Measurements from ENCODE around the gene TTLL5. TPM values are rescaled to one million over a fixed set of nuclear protein-coding genes. Genes with fewer than 3 reads are reported as not detected.

The TTLL5 gene
- total and polyA plus RNA-seq, 2 of the 4 experiments (the other 2 are of a cell fraction): 11.9 to 16.7 TPM

GRCh38 chr14:75711796-75712211 lies 50.8 kb downstream of the TTLL5 start:
- H4K91ac ChIP-seq (ENCODE audit: insufficient read depth, low read depth, low read length): no peak overlapping the region
- ATAC-seq (ENCODE audit: low read depth) (peak; percentile 36), DNase-seq (peak; percentile 85)
- H2AFZ ChIP-seq (replicated peaks; ENCODE audit: low read length, poor library complexity): no peak overlapping the region
- intact Hi-C loops (cut with micrococcal nuclease): loop anchor here (1.0 to 5.0 kb wide), 5 partner anchors 83 to 935 kb away; no protein-coding TSS in a partner anchor
- H3K4me3 ChIP-seq (ENCODE audit: insufficient read depth, low read depth, low read length): no peak overlapping the region
- WGBS, 2 experiments (ENCODE audit: extremely low coverage in 2 of 2, insufficient read length in 1 of 2): 40% methylated on average over 2 of the region's 4 CpGs; no CpG with 5 or more reads in 1 of the 2 experiments
- no peak overlapping the region for H3K18ac ChIP-seq (ENCODE audit: low read depth, low read length)
- H3K9me1 ChIP-seq (ENCODE audit: insufficient read depth, low read length): no peaks in the 10 kb centered on the region
- peak overlapping the region; percentile 11 for H2AK9ac ChIP-seq (replicated peaks; ENCODE audit: low read depth, low read length, poor library complexity)
- peaks cover 2% of the 10 kb centered on the region; the same call in 1 of the 2 replicates for H3K27me3 ChIP-seq (ENCODE audit: control insufficient read depth, insufficient read depth, low read length)
- no peak overlapping the region for H2BK120ac ChIP-seq (ENCODE audit: low read depth, low read length)
- no peak overlapping the region for H3K9ac ChIP-seq (ENCODE audit: low read depth, low read length)
- no peak overlapping the region for H3K27ac ChIP-seq (ENCODE audit: insufficient read depth, low read length)
- 0 out of 2 replicates have a peak overlapping the region, but pooled peaks have one; percentile 7 for H3K23ac ChIP-seq (ENCODE audit: low read depth, low read length)
- no peaks in the 10 kb centered on the region for H3K79me1 ChIP-seq (ENCODE audit: low read depth in 1 of 2, low read length in 2 of 2)
- dilution Hi-C loops (cut with HindIII; ENCODE audit: low sequenced_read_pairs, unreplicated experiment): no loop called here
- BruUV-seq (replicated peaks): no TSS peak
- ChIA-PET CTCF (interaction anchor here (0.5 to 4.2 kb wide), 11 partner anchors 10 to 454 kb away, joined by 3 to 63 read pairs (median 3); partner anchors contain the start of genes ERG28, IFT43, TGFB3 and TTLL5), POLR2A (ENCODE audit: unreplicated experiment) (no interaction called here)
- H3K56ac ChIP-seq (ENCODE audit: extremely low read depth, insufficient read depth, low read length): no peak overlapping the region
- no peak overlapping the region for H2BK15ac ChIP-seq (ENCODE audit: low read depth, low read length)
- H2AK5ac ChIP-seq (ENCODE audit: low read depth, low read length): no peak overlapping the region
- H3K4me1 ChIP-seq (ENCODE audit: control insufficient read depth, insufficient read depth, low read length): peaks cover 13% of the 10 kb centered on the region
- H3K36me3 ChIP-seq (ENCODE audit: control insufficient read depth, insufficient read depth, low read length): no peaks in the 10 kb centered on the region
- 0 out of 2 replicates have a peak overlapping the region, but pooled peaks have one; percentile 10 for H3K14ac ChIP-seq (replicated peaks; ENCODE audit: low read depth, low read length)
- peak overlapping the region; percentile 2; the same call in 1 of the 2 replicates for H3K4me2 ChIP-seq (ENCODE audit: low read depth, low read length)
- no peak overlapping the region for H4K5ac ChIP-seq (ENCODE audit: low read depth, low read length)
- in situ Hi-C loops (cut with MboI; ENCODE audit: low sequenced_read_pairs): loop anchor here (5.0 to 25.0 kb wide), 3 partner anchors 270 to 925 kb away; partner anchors contain the start of gene TGFB3
- no peak overlapping the region for H3K4ac ChIP-seq (ENCODE audit: low read depth, low read length)
- peaks cover 28% of the 10 kb centered on the region for H4K20me1 ChIP-seq (ENCODE audit: insufficient read depth, low read length)
- H3K9me3 ChIP-seq (ENCODE audit: control insufficient read depth, insufficient read depth, low read length): no peaks in the 10 kb centered on the region
- no peak overlapping the region for H2BK20ac ChIP-seq (ENCODE audit: low read depth, low read length)
- H2BK5ac ChIP-seq (ENCODE audit: low read depth, low read length, poor library complexity, severe bottlenecking): no peak overlapping the region
- no peak overlapping the region for H4K8ac ChIP-seq (ENCODE audit: low read depth in 2 of 2, low read length in 2 of 2)
- TF ChIP-seq SMC3 (IDR thresholded peaks at IDR 0.05; ENCODE audit: low read depth, low read length) (0 out of 2 replicates have a peak, but pooled peaks have one; percentile 13), POLR2A (IDR thresholded peaks at IDR 0.05; ENCODE audit: low read depth, low read length) (no peak), MAFK (IDR thresholded peaks at IDR 0.05; ENCODE audit: low read depth, low read length) (peak; percentile 38), MAZ (IDR thresholded peaks at IDR 0.05; ENCODE audit: borderline replicate concordance, low read depth, low read length) (0 out of 2 replicates have a peak, but pooled peaks have one; percentile 29), RAD21 (IDR thresholded peaks at IDR 0.05; ENCODE audit: low read length) (no peak), NFE2L2 (IDR thresholded peaks at IDR 0.05; ENCODE audit: low read depth, low read length) (peak; percentile 32; the same call in 1 of the 2 replicates), CHD1 (IDR thresholded peaks at IDR 0.05; ENCODE audit: low read depth, low read length) (no peak), BHLHE40 (IDR thresholded peaks at IDR 0.05; ENCODE audit: low read depth, low read length) (no peak), RFX5 (IDR thresholded peaks at IDR 0.05; ENCODE audit: low read depth, low read length) (no peak), MXI1 (IDR thresholded peaks at IDR 0.05; ENCODE audit: borderline replicate concordance, low read depth, low read length) (no peak), CEBPB (IDR thresholded peaks at IDR 0.05; ENCODE audit: low read depth, low read length) (peak; percentile 21; the same call in 1 of the 2 replicates), FOS (IDR thresholded peaks at IDR 0.05; ENCODE audit: low read depth, low read length) (peak; percentile 30), RCOR1 (IDR thresholded peaks at IDR 0.05; ENCODE audit: insufficient replicate concordance, low read length) (peak; percentile 46)
- TF ChIP-seq, protein P1, sequence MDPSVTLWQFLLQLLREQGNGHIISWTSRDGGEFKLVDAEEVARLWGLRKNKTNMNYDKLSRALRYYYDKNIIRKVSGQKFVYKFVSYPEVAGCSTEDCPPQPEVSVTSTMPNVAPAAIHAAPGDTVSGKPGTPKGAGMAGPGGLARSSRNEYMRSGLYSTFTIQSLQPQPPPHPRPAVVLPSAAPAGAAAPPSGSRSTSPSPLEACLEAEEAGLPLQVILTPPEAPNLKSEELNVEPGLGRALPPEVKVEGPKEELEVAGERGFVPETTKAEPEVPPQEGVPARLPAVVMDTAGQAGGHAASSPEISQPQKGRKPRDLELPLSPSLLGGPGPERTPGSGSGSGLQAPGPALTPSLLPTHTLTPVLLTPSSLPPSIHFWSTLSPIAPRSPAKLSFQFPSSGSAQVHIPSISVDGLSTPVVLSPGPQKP (IDR thresholded peaks at IDR 0.05; ENCODE audit: borderline replicate concordance, low read depth, low read length): no peak
- TF ChIP-seq, protein P2, sequence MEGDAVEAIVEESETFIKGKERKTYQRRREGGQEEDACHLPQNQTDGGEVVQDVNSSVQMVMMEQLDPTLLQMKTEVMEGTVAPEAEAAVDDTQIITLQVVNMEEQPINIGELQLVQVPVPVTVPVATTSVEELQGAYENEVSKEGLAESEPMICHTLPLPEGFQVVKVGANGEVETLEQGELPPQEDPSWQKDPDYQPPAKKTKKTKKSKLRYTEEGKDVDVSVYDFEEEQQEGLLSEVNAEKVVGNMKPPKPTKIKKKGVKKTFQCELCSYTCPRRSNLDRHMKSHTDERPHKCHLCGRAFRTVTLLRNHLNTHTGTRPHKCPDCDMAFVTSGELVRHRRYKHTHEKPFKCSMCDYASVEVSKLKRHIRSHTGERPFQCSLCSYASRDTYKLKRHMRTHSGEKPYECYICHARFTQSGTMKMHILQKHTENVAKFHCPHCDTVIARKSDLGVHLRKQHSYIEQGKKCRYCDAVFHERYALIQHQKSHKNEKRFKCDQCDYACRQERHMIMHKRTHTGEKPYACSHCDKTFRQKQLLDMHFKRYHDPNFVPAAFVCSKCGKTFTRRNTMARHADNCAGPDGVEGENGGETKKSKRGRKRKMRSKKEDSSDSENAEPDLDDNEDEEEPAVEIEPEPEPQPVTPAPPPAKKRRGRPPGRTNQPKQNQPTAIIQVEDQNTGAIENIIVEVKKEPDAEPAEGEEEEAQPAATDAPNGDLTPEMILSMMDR (conservative IDR thresholded peaks at IDR 0.05; ENCODE audit: low read depth, low read length): no peak
